Measurements from ENCODE around the gene TAF8.
A peak's percentile ranks its signal among the peaks of the same experiment; 100 is the strongest.

TAF8 gene

DNA sequence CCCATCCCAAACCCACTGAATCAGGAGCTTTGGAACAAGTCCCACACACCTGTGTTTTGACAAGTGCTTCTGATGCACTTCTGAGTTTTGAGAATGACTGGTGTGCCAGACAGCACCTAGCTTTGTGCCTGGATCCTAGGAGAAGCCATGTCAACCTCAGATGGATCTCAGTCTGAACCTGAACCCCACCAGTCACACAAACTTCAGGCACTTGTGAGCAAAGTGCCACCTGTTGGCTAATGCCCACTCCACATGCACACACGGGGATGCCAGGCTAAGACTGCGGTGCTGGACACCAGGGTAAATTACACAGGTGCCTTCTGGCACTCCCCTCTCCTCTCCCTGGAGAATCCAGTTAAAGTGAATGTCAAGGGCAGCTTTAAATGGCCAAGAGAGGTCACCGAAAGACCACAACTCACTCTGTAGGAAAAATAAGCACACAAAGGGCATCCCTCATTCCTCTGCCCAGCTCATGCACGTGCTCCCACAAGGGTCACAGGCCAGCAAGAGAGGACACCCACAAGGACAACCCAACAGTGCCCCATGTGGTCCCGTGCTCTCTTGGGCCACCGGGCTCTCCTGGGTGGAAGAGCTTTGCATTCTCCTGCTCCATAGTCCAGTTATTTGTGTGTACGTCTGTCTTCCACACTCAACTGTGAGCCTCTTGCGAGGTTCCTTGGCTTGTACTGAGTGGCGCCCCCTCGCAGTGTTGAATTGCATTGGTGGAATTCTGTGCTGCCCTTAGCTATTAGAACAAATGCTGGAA, 45.6 kb downstream of the TAF8 start:
- no peak for DNase-seq (ENCODE audit: low read depth in 3 of 3)

DNA sequence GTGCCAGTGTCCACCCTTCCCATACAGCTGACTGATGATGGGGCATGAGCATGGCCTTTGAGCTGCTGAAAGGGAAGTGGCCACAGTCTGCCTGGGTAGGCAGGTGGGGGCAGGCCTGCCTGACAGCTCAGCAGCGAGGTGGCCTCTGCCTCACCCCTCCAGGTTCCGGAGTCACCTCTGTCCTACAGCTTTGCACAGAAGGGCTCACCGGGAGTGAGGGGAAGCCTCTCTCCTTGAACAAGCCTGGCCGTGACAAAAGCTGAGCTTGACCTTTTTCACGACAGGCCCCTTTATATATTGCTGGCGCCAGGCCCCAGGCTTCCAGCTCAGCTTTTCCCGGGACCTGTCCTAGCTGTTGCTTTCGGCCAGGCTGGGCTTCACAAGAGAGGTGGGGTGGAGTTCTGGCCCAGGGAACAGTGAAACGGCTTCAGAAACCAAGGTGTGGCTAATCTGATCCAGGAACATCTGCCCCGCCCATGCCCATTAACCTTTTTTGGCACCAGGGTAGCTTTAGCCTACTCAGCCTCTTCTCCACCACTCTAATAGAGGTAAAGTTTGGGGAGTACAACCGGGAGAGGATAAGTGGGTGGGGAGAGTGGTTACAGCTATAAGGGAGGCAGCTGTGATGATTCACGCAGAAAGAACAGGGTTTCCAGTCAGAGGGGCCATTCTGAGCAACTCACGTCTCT, 49.2 kb downstream of the TAF8 start:
- DNase-seq (ENCODE audit: low read depth in 3 of 3), result peak in 1 of 3 donors; percentile 10

DNA sequence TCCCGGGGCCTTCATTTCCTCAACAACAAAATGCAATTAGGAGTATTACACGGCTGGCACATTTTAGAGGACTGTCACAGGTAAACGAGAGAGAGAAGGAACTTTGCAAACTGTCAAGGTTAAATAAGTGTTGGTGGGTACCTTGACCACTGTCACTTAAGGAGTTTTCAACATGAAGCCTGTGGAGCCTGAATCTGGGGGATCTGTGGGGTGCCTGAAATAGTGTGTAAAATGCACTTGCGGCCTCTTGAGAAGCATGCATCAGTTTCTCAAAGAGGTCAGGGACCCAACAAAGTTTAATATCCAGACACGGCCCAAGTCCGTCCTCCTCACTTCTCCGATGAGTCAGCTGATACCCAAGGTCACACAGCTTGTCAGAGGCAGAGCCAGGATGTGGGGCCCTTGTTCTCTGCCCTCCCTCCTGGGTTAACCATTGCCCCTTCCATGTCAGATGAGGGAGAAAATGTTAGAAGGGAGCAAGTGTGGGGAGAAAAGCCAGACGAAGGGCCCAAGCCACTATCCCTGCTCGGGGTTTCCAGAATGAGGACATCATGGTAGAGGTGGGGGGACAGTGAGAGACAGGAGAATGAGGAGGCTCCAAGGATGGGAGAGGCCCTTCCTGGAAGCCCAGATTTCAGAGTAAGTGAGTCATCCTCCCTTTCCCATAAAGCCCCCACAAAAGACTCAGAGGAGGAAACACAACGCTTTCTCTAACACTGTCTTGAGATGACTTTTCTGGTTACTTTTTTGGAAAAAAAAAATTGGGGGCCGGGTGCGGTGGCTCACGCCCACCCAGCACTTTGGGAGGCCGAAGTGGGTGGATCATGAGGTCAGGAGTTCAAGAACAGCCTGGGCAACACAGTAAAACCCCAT, 49.9 kb downstream of the TAF8 start:
- peak in 1 of 3 donors; percentile 18 for DNase-seq (ENCODE audit: low read depth in 3 of 3)

DNA sequence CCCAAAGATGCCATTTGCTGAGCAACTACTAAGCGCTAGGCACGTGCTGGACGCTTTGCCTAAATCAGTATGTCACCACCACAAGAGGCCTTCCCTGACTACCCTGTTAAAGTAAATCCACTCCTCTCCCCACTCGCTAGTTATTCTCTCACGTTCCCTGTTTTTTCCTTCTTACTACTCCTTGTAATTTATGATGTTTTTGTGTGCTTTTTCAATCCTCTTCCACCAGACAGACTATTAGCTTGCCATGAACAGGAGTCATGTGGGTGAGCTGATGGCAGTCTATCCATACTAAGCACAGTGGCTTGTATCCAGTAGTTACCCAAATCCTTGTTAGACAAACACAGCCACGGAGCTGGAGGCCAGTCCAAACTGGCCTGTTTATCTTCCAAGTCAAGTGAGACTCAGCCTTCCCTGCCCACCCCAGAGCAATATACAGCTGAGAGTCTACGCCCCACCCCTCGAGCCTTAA, 50.9 kb downstream of the TAF8 start:
- DNase-seq (ENCODE audit: low read depth in 3 of 3), result no peak

DNA sequence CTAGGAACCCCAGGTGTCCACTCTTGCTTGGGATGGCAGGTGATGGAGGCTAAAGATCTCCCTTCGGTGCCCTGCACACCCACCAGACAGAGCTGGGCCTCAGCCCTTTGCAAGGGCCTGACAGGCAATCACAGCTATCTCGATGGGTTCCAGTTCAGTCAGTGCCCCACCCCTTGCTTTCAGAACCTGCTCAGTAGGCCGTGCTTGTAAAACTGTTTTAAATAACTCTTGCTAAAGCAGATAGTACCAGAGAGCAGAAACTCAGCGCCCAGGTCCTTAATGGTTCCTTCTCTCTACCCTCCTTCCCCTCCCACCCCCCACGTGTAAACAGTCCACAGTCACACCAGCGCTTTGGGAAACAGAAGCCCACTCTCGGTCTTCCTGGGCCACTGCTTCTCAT, 52.9 kb downstream of the TAF8 start:
- DNase-seq (ENCODE audit: low read depth in 3 of 3), result no peak

DNA sequence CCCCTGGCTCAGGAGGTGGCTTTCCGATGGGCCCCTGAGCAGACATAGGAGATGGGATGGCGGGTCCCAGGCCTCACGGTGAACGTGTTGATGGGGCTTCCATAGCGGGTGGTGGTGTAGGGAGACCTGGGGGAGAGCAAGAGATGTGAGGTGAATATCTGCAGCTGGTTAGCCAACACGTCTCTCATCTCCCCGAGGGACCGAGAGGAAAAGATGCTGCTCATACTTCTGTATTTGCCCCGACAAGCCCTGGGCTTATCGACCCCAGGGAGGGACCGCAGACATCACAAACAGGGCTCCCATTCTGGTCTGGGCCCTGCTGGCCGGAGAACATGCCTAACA, 53.4 kb downstream of the TAF8 start:
- DNase-seq (ENCODE audit: low read depth in 3 of 3), result no peak

DNA sequence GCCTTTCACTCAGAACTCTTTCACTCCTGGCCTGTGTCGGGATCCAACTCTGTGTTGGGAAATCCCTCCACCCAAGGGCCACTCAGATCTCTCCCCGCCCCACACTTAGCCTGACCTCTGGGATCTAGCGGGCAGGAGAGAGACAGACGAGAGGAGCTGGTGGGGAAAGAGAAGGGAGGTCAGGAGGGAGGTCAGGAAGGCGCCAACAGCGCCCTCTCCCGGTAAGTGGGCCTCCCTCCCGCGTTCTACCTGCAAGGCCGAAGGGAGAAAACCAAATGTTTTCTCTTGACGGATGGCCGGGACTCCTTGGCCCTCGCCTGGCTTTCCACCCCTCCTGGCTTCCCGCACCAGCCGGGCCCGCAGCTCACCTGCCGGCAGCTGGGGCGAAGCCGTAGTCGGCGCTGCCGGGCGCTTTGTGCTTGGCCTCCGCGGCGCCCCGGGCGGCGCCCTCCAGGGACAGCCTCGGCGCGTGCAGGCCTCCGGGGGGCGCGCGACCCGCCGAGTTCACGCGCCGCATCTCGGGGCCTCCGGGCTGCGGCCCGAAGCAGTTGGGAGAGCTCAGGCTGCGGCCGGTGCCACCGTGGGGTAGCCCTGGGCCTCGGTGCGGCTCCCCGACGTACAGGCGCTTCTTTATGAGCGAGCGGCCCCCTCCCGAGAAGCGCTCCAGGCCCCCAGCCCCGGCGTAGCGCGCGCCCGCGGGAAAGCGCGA, 53.9 kb downstream of the TAF8 start:
- DNase-seq (ENCODE audit: low read depth in 3 of 3), result peak; percentile 63 to 77 (median 70)

DNA sequence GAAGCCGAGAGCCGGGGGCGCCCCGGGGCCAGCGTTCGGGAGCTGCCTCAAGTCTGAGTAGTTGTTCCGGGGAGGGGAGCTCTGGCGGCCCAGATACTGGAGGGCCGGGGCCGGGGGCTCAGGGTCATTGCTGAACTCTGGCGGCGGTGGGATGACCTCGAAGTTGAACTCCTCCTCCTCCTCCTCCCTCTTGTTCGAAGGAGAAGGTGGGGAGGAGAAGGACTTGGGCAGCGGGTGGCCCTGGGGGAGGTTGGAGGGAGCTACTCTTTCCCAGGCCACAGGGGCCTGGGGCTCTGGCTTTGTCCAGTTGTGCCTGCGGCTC, 54.4 kb downstream of the TAF8 start:
- no peak for DNase-seq (ENCODE audit: low read depth in 3 of 3)

DNA sequence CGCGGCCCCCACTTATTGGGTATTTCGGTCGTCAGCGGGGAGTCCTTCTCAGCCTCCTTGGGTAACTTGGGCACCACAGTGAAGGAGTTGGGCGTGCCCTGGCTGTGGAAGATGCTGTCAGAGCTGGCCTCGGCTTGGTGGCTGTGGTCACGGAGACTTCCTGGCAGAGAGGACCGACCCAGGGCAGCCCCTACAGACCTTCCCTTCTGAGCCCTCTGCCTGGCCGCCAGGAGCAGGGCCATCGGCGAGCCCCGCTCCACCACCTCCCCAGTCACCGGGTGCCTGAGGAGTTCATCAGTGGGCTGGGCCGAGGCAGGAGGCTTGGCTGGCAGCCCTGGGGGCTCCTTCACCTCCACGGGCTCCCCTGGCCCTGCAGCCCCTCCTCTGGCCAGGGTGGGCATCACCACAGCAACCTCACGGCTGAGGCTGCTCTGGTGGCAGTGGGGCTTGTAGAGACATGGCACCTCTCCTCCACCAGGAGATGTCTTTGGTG, 54.9 kb downstream of the TAF8 start:
- no peak for DNase-seq (ENCODE audit: low read depth in 3 of 3)

DNA sequence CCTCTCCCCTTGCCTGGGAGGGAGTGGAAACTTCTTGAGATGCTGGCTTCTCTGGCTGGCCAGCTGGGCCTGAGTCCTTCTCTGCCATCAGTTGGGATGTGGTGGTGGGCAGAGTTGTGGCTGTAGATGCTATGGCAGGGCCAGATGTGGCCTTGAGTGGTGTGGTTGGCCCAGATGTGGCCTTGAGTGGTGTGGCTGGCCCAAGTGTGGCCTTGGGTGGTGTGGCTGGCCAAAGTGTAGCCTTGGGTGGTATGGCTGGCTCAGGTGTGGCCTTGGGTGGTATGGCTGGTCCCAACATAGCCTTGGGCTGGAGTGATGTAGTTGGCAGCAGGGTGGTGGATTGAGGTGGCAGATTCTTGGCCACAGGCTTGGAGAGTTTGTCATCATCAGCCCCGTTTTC, 55.4 kb downstream of the TAF8 start:
- no peak for DNase-seq (ENCODE audit: low read depth in 3 of 3)

DNA sequence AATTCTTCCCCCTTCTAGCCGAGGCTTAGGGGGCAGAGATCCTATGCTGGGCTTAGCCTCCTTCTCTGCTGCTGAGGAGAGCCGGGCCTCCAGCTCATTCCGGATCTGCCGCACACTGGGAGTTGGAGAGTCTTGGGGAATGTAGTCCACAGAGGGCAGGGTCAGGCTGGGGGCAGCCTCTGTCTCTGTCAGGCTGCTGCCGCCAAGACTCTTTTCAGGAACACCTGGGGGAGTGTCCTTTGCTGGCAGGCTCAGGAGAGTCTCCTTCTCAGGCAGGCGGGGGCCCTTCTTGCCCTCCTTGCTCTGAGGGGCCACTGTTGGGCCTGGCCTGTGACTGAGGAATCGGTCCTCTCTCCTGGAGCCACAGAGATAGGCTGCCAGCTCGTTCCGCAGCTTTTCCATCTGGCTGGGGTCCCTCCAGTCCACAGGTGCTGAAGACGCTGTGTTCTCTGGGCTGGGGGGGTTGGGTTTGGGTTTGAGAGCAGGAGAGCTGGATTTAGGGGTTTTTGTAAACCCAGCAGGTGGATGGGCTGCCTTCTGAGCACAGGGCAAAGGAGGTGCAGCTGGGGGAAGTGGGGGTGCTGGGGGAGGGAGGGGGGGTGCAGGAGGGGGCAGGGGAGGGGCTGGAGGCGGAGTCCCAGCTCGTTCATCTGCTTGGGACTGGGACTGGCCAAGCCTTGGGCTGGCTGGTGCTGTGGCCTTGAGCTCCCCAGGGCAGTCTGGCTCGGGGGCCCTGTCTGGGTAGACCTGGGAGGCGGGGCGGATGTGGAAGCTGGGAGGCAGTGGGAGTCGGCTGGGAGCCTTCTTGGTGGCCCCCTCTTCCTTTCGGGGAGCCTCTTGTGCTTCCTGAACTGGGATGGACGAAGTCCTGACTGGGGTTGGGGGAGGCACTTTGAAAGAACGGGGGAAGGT, 56.0 kb downstream of the TAF8 start:
- no peak for DNase-seq (ENCODE audit: low read depth in 3 of 3)

DNA sequence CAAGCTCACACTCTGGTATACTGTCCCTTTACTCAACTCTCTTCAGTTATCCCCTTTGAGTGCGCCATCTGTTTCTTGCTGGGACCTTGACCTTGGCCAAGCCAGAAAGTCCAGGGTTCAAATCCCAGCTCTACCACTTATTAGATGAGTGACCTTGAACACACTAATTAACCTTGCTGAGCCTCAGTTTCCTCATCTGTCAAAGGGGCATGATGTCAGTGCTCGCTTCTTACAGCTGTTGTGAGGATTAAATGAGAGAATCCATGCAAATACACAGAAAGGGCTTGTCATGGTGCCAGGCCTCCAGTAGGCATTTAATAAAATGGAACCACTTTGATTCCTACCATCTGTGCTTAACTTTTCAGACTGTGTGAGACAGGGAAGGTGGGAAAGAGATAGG, 57.7 kb downstream of the TAF8 start:
- DNase-seq (ENCODE audit: low read depth in 3 of 3), result no peak

DNA sequence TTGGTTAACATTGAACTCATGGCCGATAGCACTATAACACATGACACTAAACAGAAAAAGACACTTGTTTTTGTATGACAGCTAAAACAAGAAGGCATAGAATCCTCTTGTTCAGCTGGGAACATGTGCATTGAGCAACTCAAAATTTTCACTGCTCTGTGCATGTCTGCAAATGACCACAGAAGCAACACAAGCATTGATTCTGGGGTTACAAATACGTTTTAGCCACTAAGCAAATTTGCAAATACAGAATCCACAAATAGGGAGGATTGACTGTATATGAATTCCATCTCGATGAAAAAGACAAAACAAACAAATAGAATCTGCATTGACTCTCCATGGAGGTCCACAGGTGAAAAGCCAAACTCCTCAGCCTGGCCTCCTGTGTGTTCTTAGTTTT, 60.4 kb downstream of the TAF8 start:
- DNase-seq (ENCODE audit: low read depth in 3 of 3), result no peak

DNA sequence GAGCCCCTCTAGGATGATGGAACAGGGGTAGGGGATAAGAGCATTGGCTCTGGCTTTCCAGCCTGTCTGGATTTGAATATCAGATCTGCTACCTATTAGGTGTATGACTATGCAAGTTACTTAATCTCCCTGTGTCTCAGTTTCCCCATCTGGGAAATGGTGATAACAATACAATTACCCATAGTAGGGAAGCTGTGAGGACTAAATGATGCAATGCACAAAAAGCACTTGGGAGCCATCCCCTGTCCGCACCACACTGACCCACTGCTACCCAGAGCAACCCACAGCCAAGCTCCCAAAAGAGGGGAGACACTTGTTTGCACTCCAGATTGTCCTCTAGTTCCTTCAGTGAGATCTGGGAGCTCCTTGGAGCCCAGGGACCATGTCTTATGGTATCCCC, 62.0 kb downstream of the TAF8 start:
- no peak for DNase-seq (ENCODE audit: low read depth in 3 of 3)

DNA sequence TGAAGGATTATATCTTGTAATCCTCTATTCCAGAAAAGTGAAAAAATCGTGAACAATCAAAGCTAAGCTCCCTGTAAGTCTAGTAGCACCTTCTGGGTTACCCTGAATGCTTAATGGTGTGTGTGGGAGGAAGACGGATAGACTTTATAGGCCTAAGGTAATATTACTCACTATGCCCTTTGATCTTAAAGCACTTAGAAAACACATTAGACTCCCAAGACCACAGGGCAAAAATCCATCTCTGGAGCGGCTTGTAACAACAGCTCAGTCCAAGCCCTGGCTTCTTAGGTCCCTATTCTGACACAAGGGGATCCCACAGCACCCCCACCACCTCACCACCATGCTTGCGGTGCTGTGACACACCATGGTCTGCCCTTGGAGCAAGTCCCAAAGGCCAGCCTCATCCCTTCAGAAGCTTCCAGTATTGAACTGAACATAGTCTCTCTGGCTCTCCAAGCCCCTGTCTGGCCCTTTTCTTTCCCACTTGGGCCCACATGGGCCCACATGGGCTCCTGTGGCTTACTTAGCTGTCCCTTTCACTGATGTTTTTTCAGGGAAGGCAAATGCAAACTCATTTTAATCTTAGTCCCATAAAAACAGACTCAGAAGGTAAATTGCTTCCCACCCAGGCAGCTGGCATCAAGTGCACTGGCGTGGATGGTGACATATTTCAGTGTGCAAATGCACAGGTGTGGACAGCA, 63.8 kb downstream of the TAF8 start:
- DNase-seq (ENCODE audit: low read depth in 3 of 3), result no peak

DNA sequence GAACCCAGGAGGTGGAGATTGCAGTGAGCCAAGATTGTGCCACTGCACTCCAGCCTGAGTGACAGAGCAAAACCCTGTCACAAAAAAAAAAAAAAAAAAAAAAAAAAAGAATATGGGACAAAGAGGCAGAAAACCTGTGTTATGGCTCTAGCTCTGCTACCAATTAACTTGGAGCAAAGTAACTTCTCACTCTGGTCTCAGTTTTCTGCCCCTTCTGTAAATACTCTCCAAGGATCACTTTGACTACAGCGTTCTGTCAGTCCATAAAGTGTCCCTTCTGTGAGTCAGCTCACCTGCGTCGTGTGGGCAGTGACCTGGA, 67.5 kb downstream of the TAF8 start:
- DNase-seq (ENCODE audit: low read depth in 3 of 3), result no peak

DNA sequence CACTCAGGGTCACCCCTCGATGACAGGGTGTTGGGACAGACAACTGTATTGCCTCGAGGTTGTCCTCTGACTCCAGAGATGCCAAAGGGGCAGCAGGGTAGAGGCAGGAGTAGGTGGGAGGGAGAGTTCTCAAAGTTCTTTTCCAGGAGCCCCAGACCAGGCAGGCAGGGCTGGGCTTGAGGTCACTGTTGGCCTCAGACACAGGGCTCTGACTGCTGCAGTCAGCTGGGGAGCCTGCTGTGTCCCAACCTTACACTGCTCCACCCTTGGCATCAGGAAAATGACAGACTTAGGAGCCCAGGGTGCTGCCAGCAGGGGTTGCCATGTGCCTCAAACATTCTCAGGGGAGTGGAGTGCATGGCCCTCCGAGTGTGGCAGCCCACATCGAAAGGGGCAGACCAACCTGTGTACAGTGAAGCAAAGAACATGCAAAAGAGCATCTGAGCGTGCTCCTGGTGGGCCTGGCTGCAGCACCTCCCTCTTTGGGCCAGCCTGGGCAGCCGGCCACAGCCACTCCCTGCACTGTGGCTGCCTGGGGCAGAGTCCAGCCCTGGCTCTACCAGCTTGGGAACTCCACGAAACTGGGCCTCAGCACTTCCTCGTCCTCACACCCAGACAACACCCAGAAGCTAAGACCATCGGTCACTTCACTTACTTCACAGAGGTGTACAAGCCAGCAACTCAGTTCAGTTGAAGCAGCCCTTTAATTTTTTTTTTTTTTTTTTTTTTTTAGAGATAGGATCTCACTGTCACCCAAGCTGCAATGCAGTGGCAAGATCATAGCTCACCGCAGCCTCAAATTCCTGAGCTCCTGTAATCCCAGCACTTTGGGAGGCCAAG, 68.1 kb downstream of the TAF8 start:
- no peak for DNase-seq (ENCODE audit: low read depth in 3 of 3)

DNA sequence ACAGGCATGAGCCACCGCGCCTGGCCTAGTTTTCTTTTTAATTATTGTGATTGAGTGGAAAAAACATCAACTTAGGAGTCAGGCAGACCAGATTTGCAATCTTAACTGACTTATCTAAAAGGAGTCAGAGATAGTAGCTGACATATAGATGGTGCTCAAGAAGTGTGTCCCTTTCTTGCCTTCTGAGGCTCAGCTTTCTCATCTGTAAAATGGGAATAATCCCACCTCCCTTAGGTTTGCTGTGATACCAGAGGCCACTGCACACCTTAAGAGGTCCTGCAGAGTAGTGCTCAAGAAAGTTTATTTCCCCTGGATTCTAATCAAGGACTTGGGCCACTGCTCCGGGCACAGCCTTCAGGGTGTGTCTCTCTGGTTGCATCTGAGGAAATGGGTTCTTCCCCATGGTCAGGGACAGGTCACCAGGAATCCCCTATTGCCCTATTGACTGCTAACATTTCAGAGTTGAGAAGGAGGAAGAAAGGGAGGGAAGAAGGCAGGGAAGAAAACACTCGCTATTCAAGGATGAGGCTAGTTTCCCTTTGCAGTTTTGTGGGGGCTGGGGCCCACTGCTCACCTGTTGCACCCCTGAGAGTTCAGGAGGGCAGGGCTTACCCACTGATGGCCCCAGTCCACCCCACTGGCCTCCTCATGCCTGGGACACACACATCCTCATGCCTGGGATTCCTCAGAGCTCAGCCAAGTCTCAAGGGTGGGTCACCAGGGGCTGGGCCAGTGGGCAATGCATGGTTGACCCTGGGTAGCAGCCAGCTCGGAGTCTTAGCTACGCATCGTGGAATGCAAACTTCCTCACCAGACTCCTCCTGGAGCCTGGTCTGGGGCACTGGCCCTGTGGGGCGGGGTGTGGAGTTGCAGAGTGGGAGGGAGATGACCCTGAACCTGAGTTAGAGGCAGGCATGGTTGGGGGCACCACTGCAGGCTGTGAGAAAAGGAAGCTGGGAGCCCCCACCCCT, 70.9 kb downstream of the TAF8 start:
- no peak for DNase-seq (ENCODE audit: low read depth in 3 of 3)

Data from stimulated activated CD4-positive, alpha-beta T cell treated with anti-CD3 and anti-CD28 coated beads, TNF-alpha, amount 100 ng/mL, for 48 hours (primary cell).